Neuron (in vitro differentiated cells): Measurements from ENCODE around the gene TEF.
"Not testable (repeated sequence)": the region's sequence is repeated elsewhere in the genome, so short reads cannot be mapped to it uniquely, and the experiment has no call there.

Source experiments
- H2AFZ ChIP-seq: one replicate; pipeline ENCODE4 v1.6.1; 2013; ENCODE audit warnings: low read depth, mild to moderate bottlenecking, inconsistent platforms, low read length, moderate library complexity
- H3K27me3 ChIP-seq: one replicate; pipeline ENCODE4 v1.6.1; 2013; ENCODE audit warnings: low read length; ENCODE audit not compliant: insufficient read depth
- H3K36me3 ChIP-seq: one replicate; pipeline ENCODE4 v1.6.1; 2013; ENCODE audit warnings: low read length; ENCODE audit not compliant: insufficient read depth
- H3K4me1 ChIP-seq: one replicate; pipeline ENCODE4 v1.6.1; 2013; ENCODE audit warnings: low read length; ENCODE audit not compliant: insufficient read depth
- H3K4me3 ChIP-seq: 2 replicates; pipeline ENCODE4 v1.5.1; 2013; ENCODE audit warnings: mild to moderate bottlenecking, low read length, moderate library complexity
- H3K9me3 ChIP-seq: one replicate; pipeline ENCODE4 v1.6.1; 2013; ENCODE audit warnings: low read length

TEF gene

DNA sequence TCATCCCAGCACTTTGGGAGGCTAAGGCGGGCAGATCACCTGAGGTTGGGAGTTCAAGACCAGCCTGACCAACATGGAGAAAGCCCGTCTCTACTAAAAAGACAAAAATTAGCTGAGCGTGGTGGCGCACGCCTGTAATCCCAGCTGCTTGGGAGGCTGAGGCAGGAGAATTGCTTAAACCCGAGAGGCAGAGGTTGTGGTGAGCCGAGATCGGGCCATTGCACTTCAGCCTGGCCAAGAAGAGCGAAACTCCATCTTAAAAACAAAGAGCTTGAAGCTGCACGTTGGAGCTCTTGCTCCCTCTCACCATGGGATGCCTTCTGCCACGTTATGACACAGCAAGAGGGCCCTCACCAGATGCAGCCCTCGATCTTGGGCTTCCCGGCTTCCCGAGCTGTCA lies 21.1 kb downstream of the TEF start:
- H3K9me3 ChIP-seq, H3K27me3 ChIP-seq, H2AFZ ChIP-seq, H3K4me3 ChIP-seq, H3K4me1 ChIP-seq, H3K36me3 ChIP-seq: not testable (repeated sequence)

DNA sequence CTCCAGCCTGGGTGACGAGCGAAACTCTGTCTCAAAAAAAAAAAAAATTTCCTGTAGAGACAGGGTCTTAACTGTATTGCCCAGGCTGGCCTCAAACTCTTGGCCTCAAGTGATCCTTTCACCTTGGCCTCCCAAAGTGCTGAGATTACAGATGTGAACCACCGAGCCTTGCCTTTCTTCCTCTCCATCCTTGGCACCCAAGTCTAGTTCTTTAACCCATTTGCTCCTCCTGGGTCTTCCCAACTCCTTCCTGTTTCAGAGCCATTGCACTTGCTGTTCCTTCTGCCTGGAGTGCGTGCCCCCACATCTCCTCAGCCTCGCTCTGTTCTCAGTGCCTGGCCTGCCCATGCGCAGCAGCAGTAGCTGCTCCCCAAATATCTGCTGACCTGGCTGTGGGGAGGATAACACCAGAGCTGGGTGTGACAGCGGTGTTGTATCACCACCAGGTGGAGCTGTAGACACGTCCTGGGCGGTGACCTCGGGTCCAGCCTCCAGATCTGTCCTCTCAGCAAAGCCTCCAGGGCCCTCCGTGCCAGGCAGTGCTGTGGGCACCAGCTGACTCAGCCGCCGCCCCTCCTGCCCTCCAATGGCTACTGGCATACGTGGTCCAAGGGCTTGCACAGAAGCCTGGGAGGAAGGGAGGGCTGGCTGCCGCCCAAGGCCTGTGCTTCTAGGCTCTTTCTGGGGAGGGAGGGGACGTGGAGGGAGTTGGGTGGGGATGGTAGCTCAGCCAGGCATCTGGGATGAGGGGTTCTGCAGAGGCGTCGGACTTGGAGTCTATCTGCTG lies 22.0 kb downstream of the TEF start:
- Histone ChIP-seq H3K4me3 (no peak overlapping the region), H3K27me3 (no peaks in the 10 kb centered on the region), H3K4me1 (no peaks in the 10 kb centered on the region), H3K36me3 (peaks cover 2% of the 10 kb centered on the region), H2AFZ (no peak overlapping the region), H3K9me3 (no peaks in the 10 kb centered on the region)

DNA sequence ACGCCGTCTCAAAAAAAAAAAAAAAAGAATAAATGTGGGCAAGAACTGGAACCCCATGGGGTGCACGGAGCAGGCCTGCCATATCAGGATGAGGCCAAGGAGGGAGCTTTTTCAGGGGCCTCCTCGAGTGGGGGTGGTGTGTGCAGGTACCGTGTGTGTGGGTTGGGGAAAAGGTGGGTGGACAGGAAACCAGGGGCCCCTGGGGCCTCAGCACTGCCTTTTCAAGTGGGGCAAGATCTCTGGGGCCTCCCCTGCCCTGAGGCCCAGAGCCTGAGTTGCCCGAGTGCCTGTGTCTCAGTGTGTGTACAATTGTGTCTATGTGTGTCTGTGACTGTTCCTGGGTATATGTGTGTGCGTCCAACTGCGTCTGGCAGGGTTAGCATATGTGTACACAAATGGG lies 23.8 kb downstream of the TEF start:
- H3K4me3 ChIP-seq = no peak overlapping the region
- no peak overlapping the region for H2AFZ ChIP-seq
- H3K9me3 ChIP-seq = no peaks in the 10 kb centered on the region
- H3K27me3 ChIP-seq = no peaks in the 10 kb centered on the region
- H3K36me3 ChIP-seq = no peaks in the 10 kb centered on the region
- no peaks in the 10 kb centered on the region for H3K4me1 ChIP-seq

DNA sequence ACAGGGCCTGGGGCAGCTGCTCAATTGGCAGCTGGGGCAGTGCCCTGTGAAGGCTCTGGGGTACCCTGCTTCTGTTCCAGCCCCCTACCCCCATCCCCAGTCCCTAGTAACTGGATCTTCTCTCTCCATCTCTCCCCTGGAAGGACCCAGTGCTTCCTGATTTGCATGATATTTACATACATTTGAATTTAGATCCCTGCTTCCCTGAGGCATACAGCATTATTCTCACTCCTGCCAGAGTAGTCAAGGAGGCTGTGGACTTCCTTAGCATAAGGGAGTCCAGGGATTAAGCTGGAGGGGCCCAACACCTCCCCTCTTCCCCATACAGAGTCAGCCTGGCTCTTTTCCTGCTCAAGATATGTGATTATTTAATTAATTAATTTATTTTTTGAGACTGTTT lies 24.7 kb downstream of the TEF start:
- no peaks in the 10 kb centered on the region for H3K36me3 ChIP-seq
- no peaks in the 10 kb centered on the region for H3K9me3 ChIP-seq
- H3K4me1 ChIP-seq = peaks cover 2% of the 10 kb centered on the region
- H3K4me3 ChIP-seq = no peak overlapping the region
- H2AFZ ChIP-seq = no peak overlapping the region
- H3K27me3 ChIP-seq = no peaks in the 10 kb centered on the region

DNA sequence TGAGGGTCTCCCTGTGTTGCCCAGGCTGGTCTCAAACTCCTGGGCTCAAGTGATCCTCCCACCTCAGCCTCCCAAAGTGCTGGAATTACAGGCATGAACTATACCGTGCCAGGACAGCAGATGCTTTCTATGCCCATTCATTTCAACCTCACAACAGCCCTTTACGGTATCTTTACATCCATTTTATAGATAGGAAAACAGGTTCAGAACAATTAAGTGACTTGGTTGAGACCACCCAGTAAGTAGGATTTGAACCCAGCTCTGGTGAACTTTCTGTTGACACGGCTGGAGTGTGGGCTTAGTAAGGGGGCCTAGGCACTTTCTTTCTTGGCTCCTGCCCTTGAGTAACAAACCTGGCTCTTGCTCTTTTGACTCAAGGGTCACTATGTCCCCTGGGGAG lies 25.7 kb downstream of the TEF start:
- Histone ChIP-seq H3K4me1 (peaks cover 6% of the 10 kb centered on the region), H3K9me3 (no peaks in the 10 kb centered on the region), H3K36me3 (no peaks in the 10 kb centered on the region), H2AFZ (no peak overlapping the region), H3K27me3 (no peaks in the 10 kb centered on the region), H3K4me3 (no peak overlapping the region)

DNA sequence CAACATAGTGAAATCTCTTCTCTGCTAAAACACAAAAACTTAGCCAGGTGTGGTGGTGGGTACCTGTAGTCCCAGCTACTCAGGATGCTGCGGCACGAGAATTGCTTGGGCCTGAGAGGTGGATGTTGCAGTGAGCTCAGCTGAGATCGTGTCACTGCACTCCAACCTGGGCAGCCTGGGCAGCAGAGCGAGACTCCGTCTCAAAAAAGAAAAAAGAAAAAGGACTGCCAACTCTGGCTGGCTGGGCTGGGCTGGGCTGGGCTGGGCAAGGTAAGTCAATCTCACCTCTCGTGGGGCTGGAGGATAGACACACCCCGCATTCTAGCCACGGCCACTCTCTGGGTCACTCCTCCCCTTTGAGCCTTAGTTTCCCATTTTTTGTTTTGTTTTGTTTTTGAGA lies 26.9 kb downstream of the TEF start:
- peaks cover 6% of the 10 kb centered on the region for H3K4me1 ChIP-seq
- H3K9me3 ChIP-seq = no peaks in the 10 kb centered on the region
- no peak overlapping the region for H3K4me3 ChIP-seq
- no peak overlapping the region for H2AFZ ChIP-seq
- no peaks in the 10 kb centered on the region for H3K36me3 ChIP-seq
- H3K27me3 ChIP-seq = no peaks in the 10 kb centered on the region

DNA sequence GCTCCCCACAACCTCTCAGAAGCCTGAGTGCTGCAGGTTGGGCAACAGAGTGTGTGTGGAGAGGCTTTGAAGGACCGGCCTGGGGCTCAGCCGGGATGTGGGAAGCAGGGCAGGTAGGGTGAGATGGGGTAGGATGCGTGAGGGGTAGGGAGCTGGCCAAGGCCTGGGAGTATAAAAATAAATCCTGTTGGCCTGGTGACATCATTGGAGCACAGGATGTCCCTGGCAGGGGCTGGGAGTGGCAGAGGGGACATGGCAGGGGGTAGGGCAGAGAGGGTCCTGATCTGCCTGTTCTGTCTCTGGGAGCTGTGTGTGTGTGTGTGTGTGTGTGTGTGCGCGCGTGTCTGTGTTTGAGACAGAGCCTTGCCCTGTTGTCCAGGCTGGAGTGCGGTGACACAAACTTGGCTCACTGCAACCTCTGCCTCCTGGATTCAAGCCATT lies 28.6 kb downstream of the TEF start:
- no peaks in the 10 kb centered on the region for H3K9me3 ChIP-seq
- H3K4me1 ChIP-seq = peaks cover 14% of the 10 kb centered on the region
- H3K4me3 ChIP-seq = no peak overlapping the region
- no peaks in the 10 kb centered on the region for H3K27me3 ChIP-seq
- no peaks in the 10 kb centered on the region for H3K36me3 ChIP-seq
- H2AFZ ChIP-seq = no peak overlapping the region

DNA sequence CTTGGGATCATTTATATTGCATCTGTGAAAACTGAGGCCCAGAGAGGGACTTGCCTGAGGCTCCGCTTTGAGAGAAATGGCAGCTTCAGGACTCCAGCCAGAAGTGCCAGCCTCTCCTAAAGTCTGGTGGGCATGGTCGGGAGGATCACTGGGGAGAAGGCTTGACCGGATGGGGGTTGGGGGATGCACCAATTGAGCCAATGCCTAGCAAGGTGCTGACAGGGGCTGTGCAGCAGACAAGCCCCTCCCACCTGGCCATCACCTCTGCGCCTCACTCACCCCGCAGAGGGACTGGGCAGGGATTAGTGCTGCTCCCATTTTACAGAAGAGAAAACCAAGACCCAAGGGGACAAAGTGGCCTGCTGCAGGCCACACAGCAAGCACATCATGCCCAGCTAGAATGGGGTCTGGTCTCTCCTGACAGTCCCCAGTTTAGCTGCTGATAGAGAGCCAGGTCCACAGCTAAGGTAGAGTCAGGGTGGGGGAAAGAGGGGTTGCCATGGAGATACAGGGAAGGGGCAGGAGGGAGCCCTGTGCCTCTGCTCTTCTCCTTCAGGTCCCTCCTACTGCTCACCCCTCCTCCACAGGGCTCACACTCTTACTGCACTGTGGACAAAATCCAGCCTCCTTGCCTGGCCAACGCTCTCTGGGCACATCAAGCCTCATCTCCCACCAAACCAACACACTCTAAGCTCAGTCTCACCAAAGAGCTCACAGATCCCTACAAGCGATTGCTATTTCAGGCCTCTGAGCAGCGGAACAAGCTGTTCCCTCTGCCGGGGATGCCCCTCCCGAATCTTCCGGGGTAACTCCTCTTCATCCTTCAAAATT lies 29.5 kb downstream of the TEF start:
- Histone ChIP-seq H3K27me3 (no peaks in the 10 kb centered on the region), H3K9me3 (no peaks in the 10 kb centered on the region), H3K4me1 (peaks cover 14% of the 10 kb centered on the region), H3K4me3 (no peak overlapping the region), H2AFZ (no peak overlapping the region), H3K36me3 (no peaks in the 10 kb centered on the region)

DNA sequence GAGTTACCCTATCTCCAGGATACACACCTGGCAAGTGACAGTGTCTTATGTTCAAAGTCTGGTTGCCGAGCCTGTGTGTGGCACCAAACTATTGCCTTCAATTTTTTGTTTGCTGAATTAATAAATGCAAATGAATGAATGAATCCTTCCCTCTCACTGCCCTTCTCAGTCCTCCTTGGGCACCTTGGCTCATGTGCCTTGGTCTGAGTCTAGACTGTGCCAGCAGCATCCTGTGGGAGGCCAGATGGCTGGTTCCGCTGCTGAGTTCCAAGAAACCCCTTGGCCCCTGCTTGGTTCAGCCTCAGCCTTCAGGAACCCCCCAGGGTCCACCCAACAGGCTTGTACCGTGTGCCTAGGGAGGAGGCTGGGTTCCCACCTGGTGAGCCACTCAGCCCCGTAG lies 33.8 kb downstream of the TEF start:
- Histone ChIP-seq H3K27me3 (no peaks in the 10 kb centered on the region), H3K4me1 (peaks cover 14% of the 10 kb centered on the region), H2AFZ (no peak overlapping the region), H3K4me3 (no peak overlapping the region), H3K36me3 (no peaks in the 10 kb centered on the region), H3K9me3 (no peaks in the 10 kb centered on the region)

DNA sequence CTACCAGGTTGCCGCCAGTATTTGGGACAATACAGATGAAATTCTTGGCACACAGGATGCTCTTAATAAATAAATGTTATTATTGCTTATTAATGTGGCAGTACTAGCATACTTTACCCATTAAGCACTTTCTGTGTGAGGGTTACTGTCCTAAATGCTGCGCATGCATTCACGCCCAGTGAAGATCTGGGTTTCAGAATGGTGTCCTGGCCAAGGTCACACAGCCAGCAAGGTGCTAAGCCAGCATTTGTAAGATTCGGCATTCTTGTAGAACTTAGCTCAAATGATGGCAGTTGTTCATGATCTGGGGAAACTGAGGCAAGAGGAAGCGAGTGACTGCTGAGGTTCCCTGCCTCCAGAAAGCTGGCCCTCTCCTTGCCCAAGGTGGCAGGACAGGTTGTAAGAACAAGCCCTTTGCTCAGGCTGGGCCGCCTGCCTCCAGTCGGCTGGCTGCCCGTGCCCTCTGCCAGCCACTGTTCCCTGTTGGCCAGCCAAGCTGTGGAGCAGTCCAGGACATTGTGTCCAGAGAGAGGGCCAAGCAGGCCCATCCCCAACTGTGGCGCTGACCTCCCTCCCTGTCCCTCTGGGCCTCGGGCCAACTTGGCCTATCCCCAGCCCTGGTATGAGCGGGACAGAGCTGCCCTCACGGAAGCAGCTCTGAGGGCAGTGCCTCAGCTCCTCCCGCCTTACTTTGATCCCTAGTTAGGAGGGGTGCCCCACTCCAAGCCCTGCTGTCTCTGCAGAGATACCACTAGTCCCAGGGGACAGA lies 36.1 kb downstream of the TEF start:
- no peak overlapping the region for H2AFZ ChIP-seq
- peaks cover 8% of the 10 kb centered on the region for H3K4me1 ChIP-seq
- no peaks in the 10 kb centered on the region for H3K27me3 ChIP-seq
- H3K9me3 ChIP-seq = no peaks in the 10 kb centered on the region
- no peak overlapping the region for H3K4me3 ChIP-seq
- peaks cover 3% of the 10 kb centered on the region for H3K36me3 ChIP-seq

DNA sequence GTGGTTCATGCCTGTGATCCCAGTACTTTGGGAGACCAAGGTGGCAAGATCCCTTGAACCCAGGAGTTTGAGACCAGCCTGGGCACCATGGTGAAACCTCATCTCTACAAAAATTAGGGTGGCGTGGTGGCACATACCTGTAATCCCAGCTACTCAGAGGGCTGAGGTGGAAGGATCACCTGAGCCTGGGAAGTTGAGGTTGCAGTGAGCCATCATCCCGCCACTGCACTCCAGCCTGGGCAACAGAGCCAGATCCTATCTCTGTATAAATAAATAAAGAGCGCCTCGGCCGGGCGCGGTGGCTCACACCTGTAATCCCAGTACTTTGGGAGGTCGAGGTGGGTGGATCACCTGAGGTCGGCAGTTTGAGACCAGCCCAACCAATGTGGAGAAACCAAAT lies 37.0 kb downstream of the TEF start:
- H3K27me3 ChIP-seq = no peaks in the 10 kb centered on the region
- H3K9me3 ChIP-seq = no peaks in the 10 kb centered on the region
- no peak overlapping the region for H2AFZ ChIP-seq
- H3K4me3 ChIP-seq = no peak overlapping the region
- H3K4me1 ChIP-seq = peaks cover 8% of the 10 kb centered on the region
- H3K36me3 ChIP-seq = peaks cover 7% of the 10 kb centered on the region

DNA sequence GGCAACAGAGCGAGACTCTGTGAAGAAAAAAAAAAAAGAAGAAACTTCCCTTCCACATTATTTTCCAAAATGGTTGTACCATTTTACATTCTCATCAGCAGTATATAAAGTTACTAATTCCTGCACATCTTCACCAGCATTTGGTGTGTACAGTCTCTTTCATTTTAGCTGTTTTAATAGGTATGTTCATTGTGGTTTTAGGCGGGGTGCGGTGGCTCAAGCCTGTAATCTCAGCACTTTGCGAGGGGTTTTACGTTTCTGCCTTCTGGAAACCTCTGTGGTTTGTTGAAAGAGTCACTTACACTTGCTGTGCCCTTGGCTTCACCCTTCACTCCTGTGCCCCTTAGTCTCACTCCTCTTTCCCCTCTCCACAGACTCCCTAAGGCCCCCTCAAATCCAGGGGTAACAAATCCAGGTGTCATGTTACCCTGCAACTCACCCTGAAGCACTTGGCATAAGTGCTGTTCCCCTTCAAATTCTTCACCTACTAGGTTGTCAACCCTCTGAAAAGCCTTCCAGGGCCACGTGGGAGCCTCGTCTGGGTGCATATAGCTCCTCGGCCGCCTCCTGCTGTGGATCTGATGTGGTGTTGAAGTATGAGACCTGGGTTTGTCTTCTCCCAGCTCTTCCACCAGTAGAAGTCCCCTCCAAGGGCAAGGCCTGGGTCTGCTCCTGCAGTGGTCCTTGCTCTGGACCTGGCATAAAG lies 44.1 kb downstream of the TEF start:
- Histone ChIP-seq H3K9me3 (no peaks in the 10 kb centered on the region), H3K36me3 (peaks cover 12% of the 10 kb centered on the region), H3K4me1 (no peaks in the 10 kb centered on the region), H3K4me3 (no peak overlapping the region), H3K27me3 (no peaks in the 10 kb centered on the region), H2AFZ (no peak overlapping the region)
